NCI-H2107 treated with DMSO at 0.1 percent for 48 hours (cell line): ENCODE data around the gene PGBD5.
"Not testable (repeated sequence)": the region's sequence is repeated elsewhere in the genome, so short reads cannot be mapped to it uniquely, and the experiment has no call there.

Experiments used
- DNase-seq: peaks from one replicate; lab custom pipeline; 2025; ENCODE audit not compliant: unreplicated experiment; lab: John Stamatoyannopoulos, UW

PGBD5 gene

GRCh38 chr1:230426246-230427093, at the start of gene PGBD5:
TSS of gene PGBD5 (minus strand) at chr1:230426332. CDS start at chr1:230425928, 404 bp downstream.
- DNase-seq: peak; percentile 79

GRCh38 chr1:230474924-230475323, 48.8 kb upstream of the PGBD5 start:
- not testable (repeated sequence) for DNase-seq

DNA sequence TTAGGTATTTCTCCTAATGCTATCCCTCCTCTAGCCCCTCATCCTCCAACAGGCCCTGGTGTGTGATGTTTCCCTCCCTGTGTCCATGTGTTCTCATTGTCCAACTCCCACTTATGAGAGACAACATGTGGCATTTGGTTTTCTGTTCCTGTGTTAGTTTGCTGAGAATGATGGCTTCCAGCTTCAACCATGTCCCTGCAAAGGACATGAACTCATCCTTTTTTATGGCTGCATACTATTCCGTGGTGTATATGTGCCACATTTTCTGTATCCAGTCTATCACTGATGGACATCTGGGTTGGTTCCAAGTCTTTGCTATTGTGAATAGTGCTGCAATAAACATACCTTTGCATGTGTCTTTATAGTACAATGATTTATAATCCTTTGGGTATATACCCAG, 44.6 kb upstream of the PGBD5 start:
- DNase-seq: not testable (repeated sequence)

GRCh38 chr1:230469271-230469670, 43.1 kb upstream of the PGBD5 start:
- no peak for DNase-seq

- no peak for DNase-seq
These were observed 39.6 kb upstream of the PGBD5 start for GRCh38 chr1:230465691-230466090.

- no peak for DNase-seq
These were observed 38.5 kb upstream of the PGBD5 start for GRCh38 chr1:230464671-230465070.

DNA sequence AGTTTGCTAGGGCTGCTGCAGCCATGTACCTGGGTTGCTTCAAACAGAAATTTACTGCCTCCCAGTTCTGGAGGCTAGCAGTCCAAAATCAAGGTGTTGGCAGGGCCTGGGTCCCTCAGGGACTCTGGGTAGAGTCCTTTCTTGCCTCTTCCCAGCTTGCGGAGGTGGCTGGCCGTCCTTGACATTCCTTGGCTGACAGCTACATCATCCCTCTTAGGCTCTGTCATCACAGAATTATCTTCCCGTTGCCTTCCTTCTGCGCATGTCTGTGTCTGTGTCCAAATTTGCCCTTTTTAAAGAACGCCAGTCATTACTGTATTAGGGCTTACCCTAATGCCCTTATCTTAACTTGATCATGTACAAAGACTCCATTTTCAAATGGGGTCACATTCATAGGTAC, 37.6 kb upstream of the PGBD5 start:
- no peak for DNase-seq

DNA sequence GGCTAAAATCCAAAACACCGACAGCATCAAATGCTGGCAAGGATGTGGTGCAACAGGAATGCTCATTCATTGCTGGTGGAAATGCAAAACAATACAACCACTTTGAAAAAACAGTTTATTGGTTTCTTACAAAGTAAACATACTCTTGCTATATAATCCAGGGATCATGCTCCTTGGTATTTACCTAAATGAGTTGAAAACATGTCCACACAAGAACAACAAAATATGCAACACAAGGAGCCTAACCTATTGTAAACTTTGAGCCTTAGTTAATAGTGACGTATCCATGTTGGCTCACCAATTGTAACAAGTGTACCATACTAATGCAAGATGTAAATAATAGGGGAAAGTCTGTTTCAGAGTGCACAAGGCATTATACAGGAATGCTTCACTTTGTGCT, 37.2 kb upstream of the PGBD5 start:
- DNase-seq: no peak

- no peak for DNase-seq
These were observed 33.3 kb upstream of the PGBD5 start for GRCh38 chr1:230459465-230459864.

- DNase-seq: no peak
These were observed 32.4 kb upstream of the PGBD5 start for GRCh38 chr1:230458509-230458908.

DNA sequence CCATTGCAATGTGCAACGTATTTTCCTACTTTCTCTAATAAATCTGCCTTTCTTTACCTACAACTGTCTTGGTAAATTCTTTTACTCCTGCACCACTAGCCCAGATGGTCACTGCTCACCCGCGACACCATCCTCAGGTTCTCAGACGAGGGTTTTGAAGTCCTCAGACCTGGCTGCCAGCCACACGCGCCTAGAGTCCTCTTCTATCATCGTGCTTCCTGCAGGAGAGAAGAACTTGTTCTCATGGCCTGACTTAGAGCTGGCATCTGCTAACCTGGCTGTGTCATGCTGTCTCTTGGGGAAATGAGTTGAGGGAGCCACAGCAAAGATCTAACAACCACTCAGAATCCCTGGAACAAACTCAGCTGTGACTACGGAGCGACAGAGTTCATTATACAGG, 30.3 kb upstream of the PGBD5 start:
- no peak for DNase-seq

DNA sequence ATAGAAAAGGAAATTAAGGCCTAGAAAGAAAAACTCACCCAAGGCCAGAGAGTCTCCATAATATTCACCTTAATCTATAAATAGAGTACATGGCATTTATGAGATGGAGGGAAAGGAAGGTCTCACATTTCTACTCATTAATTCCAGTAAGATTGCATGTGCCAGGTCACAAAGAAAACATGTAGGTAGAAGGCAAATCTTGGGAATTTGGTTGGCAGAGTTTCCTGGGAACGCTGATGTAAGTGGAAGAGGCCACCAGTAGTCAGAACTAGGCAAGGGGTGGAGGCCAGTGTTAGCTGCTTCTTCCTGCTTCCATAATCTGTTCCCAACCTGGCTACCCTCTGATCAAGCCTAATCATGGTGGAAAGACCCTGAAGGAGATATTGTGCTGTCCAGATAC, 29.2 kb upstream of the PGBD5 start:
- DNase-seq: no peak

DNA sequence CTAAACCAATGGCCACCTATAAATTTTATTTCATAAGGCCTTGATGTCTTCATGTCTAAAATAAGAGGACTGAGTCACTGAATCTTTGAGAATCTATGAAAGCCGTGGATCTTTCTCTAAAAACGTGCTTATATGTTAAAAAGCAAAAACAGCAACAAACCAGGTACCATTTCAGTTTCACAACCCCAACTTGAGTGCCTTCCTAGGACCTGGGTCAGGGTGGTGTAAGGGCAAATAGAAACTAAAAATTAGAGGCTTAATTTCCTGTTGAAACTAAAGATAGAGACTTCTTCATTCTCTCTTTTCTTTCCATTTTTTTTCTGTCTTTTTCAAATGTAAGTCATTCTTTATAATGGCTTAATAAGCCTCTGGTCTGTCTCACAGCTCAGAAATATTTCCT, 27.2 kb upstream of the PGBD5 start:
- DNase-seq: no peak

GRCh38 chr1:230441183-230442029, 15.3 kb upstream of the PGBD5 start:
- DNase-seq: no peak

DNA sequence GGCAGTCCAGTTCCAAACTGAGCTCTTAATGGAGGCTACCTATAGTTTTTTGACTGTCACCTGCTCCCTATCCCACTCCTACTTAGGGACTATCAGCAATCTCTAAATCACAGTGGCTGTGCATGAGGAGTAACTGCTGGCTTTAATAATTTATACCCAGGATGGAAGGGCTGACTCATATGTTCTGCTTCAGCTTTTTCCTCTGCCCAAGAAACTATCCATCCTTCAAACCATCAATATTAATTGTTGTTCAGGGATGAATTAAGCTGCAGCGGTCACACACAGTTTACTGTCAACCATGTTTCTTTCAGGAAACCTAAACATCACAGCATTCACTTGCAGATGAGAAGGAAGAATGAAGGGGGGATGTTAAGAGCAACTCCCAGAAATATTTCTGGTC, 9.0 kb upstream of the PGBD5 start:
- DNase-seq: no peak

DNA sequence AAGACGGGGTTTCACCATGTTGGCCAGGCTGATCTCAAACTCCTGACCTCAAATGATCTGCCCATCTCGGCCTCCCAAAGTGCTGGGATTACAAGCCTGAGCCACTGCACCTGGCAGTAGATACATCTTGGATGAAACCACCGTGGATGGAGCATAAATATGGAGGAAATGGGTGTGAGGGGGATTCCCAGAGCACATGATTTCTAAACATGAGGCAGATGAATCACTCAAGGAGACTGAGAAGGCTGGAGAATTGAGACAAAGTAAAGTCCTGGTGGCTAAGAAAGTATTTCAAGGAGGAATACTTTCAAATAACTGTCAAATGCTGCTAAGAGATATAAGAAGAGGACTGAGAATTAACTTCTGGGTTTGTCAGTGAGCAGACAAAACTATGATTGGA, 5.4 kb upstream of the PGBD5 start:
- DNase-seq: no peak

- DNase-seq: no peak
These were observed 4.4 kb upstream of the PGBD5 start for GRCh38 chr1:230430499-230430898.

DNA sequence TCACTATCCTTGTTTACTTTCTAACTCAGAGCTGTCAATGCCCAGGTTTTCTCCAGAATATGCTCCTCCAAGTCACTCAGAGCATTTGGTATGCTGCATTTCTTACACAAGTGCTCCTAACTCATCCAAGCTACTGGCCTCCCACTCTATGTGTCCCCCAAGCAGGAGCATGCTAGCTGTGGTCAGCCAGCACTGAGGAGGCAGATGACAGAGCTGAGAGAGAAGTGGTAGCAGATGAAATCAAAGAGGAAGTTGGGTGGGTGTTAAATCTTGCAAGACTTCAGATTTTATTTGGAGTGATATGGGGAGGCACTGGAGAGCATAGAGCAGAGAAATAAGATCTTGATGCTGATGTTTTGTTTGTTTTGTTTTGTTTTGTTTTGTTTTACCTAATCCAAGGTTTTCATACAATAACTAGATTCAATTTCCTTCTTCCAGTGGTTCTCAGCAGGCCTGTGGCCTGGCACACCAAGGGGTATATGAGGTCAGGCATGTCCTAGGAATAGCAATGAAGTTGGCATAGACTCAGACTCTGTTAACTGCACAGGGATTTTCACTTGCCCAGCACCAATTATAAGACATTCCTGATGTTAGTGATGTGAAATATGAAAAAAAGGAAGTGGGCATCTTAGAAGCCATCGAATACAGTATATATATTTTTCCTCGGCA, 3.1 kb upstream of the PGBD5 start:
- no peak for DNase-seq

- DNase-seq: peak; percentile 28
These were observed 1.8 kb upstream of the PGBD5 start for GRCh38 chr1:230427981-230428380.

GRCh38 chr1:230427094-230427876, 1.2 kb upstream of the PGBD5 start:
- DNase-seq: no peak
